NB4 (cell line): ENCODE measurements around the gene PCSK5.

ENCODE experiments used
- CTCF ChIP-seq: IDR thresholded peaks from one replicate; pipeline ENCODE4 v1.5.1; 2012; ENCODE audit warnings: low read depth, low read length
- POLR2A ChIP-seq: IDR thresholded peaks from 2 replicates; pipeline ENCODE4 v1.6.1; 2011; ENCODE audit warnings: mild to moderate bottlenecking; ENCODE audit not compliant: insufficient read length; ENCODE audit errors: extremely low read depth

- TF ChIP-seq CTCF (no peak), POLR2A (no peak)
Observed at GRCh38 chr9:75876999-75877640, 13.4 kb upstream of the PCSK5 start.
